Endothelial cell of umbilical vein (primary cell): ENCODE measurements around the gene TBL3. TPM values are rescaled to one million over a fixed set of nuclear protein-coding genes. Genes with fewer than 3 reads are reported as not detected.

Experiments used
- BruUV-seq: library from RNA; stranded (reverse); fragments of 400-500 nt; replicated peaks from 2 replicates; lab custom pipeline; 2021; lab: Mats Ljungman, UMichigan
- CTCF ChIA-PET: fragments of 300-600, 350-600 bp; sonication (Branson Sonifier 250); formaldehyde crosslinking; loops from one replicate; lab custom pipeline; 2021; ENCODE audit warnings: antibody characterized with exemption, inconsistent platforms; lab: Charles Lee
- POLR2A ChIA-PET: fragments of 300-600, 350-600 bp; sonication (Branson Sonifier 250); formaldehyde crosslinking; loops from one replicate; lab custom pipeline; 2021; ENCODE audit warnings: antibody characterized with exemption, inconsistent platforms; lab: Charles Lee
- DNase-seq: peaks from one replicate; pipeline ENCODE4 v3.0.0-alpha.2; 2011; ENCODE audit warnings: low read depth, low spot score
- FAIRE-seq: peaks from 2 replicates; lab custom pipeline; 2011; peaks lifted over from hg19 to GRCh38; lab: Jason Lieb, UNC
- H2AFZ ChIP-seq: 2 replicates; pipeline ENCODE4 v1.6.0; 2012; ENCODE audit warnings: low read depth, low read length, control low read depth, inconsistent platforms
- H3K27ac ChIP-seq: 2 replicates; pipeline ENCODE4 v1.5.1; 2011; ENCODE audit warnings: low read depth, mild to moderate bottlenecking, control low read depth, low read length, moderate library complexity; ENCODE audit not compliant: insufficient read depth
- H3K27me3 ChIP-seq, 2 experiments: 2 replicates each; pipeline versions ENCODE4 v1.6.0 to v1.6.1; 2011; ENCODE audit warnings: low read length in 2 of 2, mixed read lengths in 1 of 2; ENCODE audit not compliant: control insufficient read depth in 2 of 2, insufficient read depth in 2 of 2
- H3K36me3 ChIP-seq, 2 experiments: 2 replicates in 1 of 2; 3 replicates in 1 of 2; pipeline ENCODE4 v1.5.1; 2011; ENCODE audit warnings: low read length in 2 of 2, mild to moderate bottlenecking in 1 of 2, moderate library complexity in 1 of 2; ENCODE audit not compliant: control insufficient read depth in 2 of 2, insufficient read depth in 2 of 2; ENCODE audit errors: extremely low read depth in 1 of 2
- H3K4me1 ChIP-seq: 3 replicates; pipeline ENCODE4 v1.5.1; 2011; ENCODE audit warnings: mild to moderate bottlenecking, low read length; ENCODE audit not compliant: control insufficient read depth, insufficient read depth; ENCODE audit errors: extremely low read depth
- H3K4me2 ChIP-seq: 2 replicates; pipeline ENCODE4 v1.6.1; 2011; ENCODE audit warnings: low read length, control low read depth, mixed read lengths; ENCODE audit not compliant: insufficient read depth
- H3K4me3 ChIP-seq, 3 experiments: fragments of 200-600 bp in 1 of 3; sonication (generic), shearing (Covaris generic) in 1 of 3; replicated peaks in 1 of 3; 2 replicates each; pipeline ENCODE4 v1.5.1; 2011 to 2016; ENCODE audit warnings: control low read depth in 3 of 3, low read length in 3 of 3, mild to moderate bottlenecking in 2 of 3, inconsistent platforms in 1 of 3, low read depth in 1 of 3, moderate library complexity in 1 of 3; ENCODE audit not compliant: insufficient read depth in 1 of 3
- H3K79me2 ChIP-seq: 2 replicates; pipeline ENCODE4 v1.6.0; 2012; ENCODE audit warnings: low read length, inconsistent platforms; ENCODE audit not compliant: control insufficient read depth, insufficient read depth
- H3K9ac ChIP-seq: replicated peaks from 2 replicates; pipeline ENCODE3; 2011; ENCODE audit warnings: low read length, control low read depth; ENCODE audit not compliant: insufficient read depth; ENCODE audit errors: extremely low read depth
- H3K9me1 ChIP-seq: replicated peaks from 3 replicates; pipeline ENCODE4 v1.6.0; 2011; ENCODE audit warnings: mild to moderate bottlenecking, low read length; ENCODE audit not compliant: control insufficient read depth, insufficient read depth; ENCODE audit errors: extremely low read depth
- H3K9me3 ChIP-seq: replicated peaks from 2 replicates; pipeline ENCODE4 v1.5.1; 2012; ENCODE audit warnings: low read length, inconsistent platforms; ENCODE audit not compliant: control insufficient read depth, insufficient read depth
- H4K20me1 ChIP-seq: replicated peaks from 2 replicates; pipeline ENCODE3; 2011; ENCODE audit warnings: mild to moderate bottlenecking, low read length; ENCODE audit not compliant: control insufficient read depth, insufficient read depth; ENCODE audit errors: extremely low read depth
- EZH2 ChIP-seq: IDR thresholded peaks from 2 replicates; pipeline ENCODE4 v1.6.1; 2012; ENCODE audit warnings: borderline replicate concordance, low read depth, mild to moderate bottlenecking, moderate library complexity, low read length, inconsistent platforms; ENCODE audit not compliant: severe bottlenecking
- FOS ChIP-seq: IDR thresholded peaks from 2 replicates; pipeline ENCODE4 v1.6.1; 2011; ENCODE audit warnings: mild to moderate bottlenecking, low read length, moderate library complexity, borderline replicate concordance; ENCODE audit not compliant: insufficient read depth
- GATA2 ChIP-seq: IDR thresholded peaks from 2 replicates; pipeline ENCODE4 v1.7.0; 2011; ENCODE audit warnings: low read depth, mild to moderate bottlenecking, moderate library complexity, mixed read lengths, low read length; ENCODE audit not compliant: insufficient read length, insufficient read depth
- JUN ChIP-seq: IDR thresholded peaks from 2 replicates; pipeline ENCODE4 v1.6.1; 2011; ENCODE audit warnings: borderline replicate concordance, low read depth; ENCODE audit not compliant: insufficient read length, insufficient read depth
- MYC ChIP-seq: IDR thresholded peaks from one replicate; pipeline ENCODE4 v1.6.1; 2011; ENCODE audit warnings: mild to moderate bottlenecking, low read depth, low read length
- POLR2A ChIP-seq: IDR thresholded peaks from 2 replicates; pipeline ENCODE4 v1.6.1; 2012; ENCODE audit warnings: low read depth, mild to moderate bottlenecking, control low read depth, low read length
- POLR2AphosphoS5 ChIP-seq: IDR thresholded peaks from 2 replicates; pipeline ENCODE4 v1.6.1; 2012; ENCODE audit warnings: low read depth, mild to moderate bottlenecking, control low read depth, low read length, moderate library complexity; ENCODE audit not compliant: insufficient read depth
- dilution Hi-C: fragments of 300-500 bp; cut with MboI; formaldehyde crosslinking; loops from one replicate; pipeline ENCODE4 v1.15.0; 2019; ENCODE audit warnings: low sequenced_read_pairs; ENCODE audit not compliant: extremely low pct_ligation_motif_present
- intact Hi-C: fragments of 100-400 bp; cut with micrococcal nuclease; formaldehyde crosslinking; loops from one replicate; pipeline ENCODE4 v1.10.0; 2022
- polyA plus RNA-seq, 4 experiments: library from polyadenylated mRNA; depleted of rRNA in 3 of 4; stranded (reverse) in 3 of 4; unstranded in 1 of 4; fragments of >200 nt; gene quantifications; 2 replicates each; pipeline versions ENCODE4 v1.2.1 to v1.2.3, GENCODE V29; 2011 to 2012; ENCODE audit warnings: missing spikeins in 1 of 4
- total RNA-seq: library from RNA; stranded (reverse); gene quantifications from 2 replicates; pipeline ENCODE4 v1.2.3, GENCODE V29; 2021
- TF ChIP-seq, protein P1 (sequence below): IDR thresholded peaks from 2 replicates; pipeline ENCODE4 v1.6.1; 2011; ENCODE audit not compliant: insufficient read depth, insufficient read length
- TF ChIP-seq, protein P2 (sequence below), 2 donors: IDR thresholded peaks; 1 replicate in 1 of 2; 2 replicates in 1 of 2; pipeline ENCODE4 v1.5.1; 2011; ENCODE audit warnings: low read length in 2 of 2, mild to moderate bottlenecking in 2 of 2, moderate library complexity in 2 of 2, control low read depth in 1 of 2, inconsistent platforms in 1 of 2, low read depth in 1 of 2; ENCODE audit not compliant: insufficient read depth in 1 of 2; ENCODE audit errors: extremely low read depth in 1 of 2

The TBL3 gene
- total and polyA plus RNA-seq, 2 donors (not counting 3 experiments of a cell fraction or from before 2014, with no cell fraction given), result 42.2 to 77.1 TPM

DNA sequence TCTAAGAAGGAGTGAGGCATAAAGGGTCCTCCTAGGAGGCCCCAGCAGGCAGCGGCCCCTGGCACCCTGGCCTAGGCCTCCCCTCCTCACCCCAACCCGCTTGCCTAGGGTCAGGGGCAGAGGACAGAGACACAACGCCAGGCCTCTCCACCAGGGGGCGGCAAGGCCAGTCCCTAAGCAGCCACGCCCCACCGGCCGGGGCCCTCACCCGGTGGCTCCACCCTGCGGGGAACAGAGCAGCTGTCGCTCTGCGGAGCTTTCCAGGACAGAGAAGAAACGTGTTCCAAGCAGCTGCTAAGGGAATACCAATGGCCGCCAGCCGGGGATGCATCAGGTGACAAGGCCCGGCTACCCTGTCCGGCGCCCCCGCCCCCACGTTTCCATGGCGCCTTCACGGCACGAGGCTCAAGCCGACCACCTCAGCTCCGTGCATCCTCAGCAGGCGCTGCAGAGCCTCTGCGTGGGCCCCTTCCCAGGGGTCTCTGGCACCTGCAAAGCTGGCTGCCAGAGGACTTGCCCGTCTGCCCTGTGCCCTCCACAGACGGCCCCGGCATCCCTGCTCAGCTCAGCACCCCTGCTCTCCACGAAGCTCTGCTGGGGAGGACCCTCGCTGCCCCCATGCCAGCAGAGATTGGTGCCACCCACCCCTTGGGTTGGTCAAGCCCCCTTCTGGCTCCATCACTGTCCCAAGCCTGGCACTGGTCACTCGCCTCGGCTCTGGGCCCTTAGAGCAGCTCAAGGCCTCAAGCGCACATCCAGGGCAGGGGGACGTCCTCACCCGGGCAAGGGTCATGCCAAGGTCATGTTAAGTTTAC, 32.2 kb downstream of the TBL3 start:
- CTCF ChIA-PET, result interaction anchor here (0.6 to 4.0 kb wide), 26 partner anchors 9 to 247 kb away, joined by 3 to 85 read pairs (median 5); partner anchors contain the start of genes ECI1, GFER, NPW and NTHL1
- DNase-seq, result peak; percentile 73
- H4K20me1 ChIP-seq, result no peaks in the 10 kb centered on the region
- TF ChIP-seq, protein P1, sequence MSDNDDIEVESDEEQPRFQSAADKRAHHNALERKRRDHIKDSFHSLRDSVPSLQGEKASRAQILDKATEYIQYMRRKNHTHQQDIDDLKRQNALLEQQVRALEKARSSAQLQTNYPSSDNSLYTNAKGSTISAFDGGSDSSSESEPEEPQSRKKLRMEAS, result peak; percentile 25
- TF ChIP-seq POLR2AphosphoS5 (peak; percentile 41), EZH2 (no peak), POLR2A (no peak), MYC (no peak), JUN (no peak), GATA2 (no peak), FOS (no peak)
- TF ChIP-seq, protein P2, sequence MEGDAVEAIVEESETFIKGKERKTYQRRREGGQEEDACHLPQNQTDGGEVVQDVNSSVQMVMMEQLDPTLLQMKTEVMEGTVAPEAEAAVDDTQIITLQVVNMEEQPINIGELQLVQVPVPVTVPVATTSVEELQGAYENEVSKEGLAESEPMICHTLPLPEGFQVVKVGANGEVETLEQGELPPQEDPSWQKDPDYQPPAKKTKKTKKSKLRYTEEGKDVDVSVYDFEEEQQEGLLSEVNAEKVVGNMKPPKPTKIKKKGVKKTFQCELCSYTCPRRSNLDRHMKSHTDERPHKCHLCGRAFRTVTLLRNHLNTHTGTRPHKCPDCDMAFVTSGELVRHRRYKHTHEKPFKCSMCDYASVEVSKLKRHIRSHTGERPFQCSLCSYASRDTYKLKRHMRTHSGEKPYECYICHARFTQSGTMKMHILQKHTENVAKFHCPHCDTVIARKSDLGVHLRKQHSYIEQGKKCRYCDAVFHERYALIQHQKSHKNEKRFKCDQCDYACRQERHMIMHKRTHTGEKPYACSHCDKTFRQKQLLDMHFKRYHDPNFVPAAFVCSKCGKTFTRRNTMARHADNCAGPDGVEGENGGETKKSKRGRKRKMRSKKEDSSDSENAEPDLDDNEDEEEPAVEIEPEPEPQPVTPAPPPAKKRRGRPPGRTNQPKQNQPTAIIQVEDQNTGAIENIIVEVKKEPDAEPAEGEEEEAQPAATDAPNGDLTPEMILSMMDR (IDR thresholded peaks at IDR 0.05; ENCODE audit: extremely low read depth in 1 of 2, insufficient read depth in 1 of 2, low read depth in 1 of 2, low read length in 2 of 2), result peak; percentile 97 to 99
- H3K9ac ChIP-seq, result no peak overlapping the region
- no TSS peak for BruUV-seq
- FAIRE-seq, result peak; percentile 91
- dilution Hi-C loops (no loop called here), intact Hi-C loops (no loop called here)
- no peaks in the 10 kb centered on the region for H3K9me1 ChIP-seq
- H3K4me3 ChIP-seq, result no peak overlapping the region
- POLR2A ChIA-PET, result interaction anchor here (1.9 kb wide), 1 partner anchor 151 kb away, joined by 21 read pairs; the partner anchor contains the start of gene TRAF7
- no peaks in the 10 kb centered on the region for H3K27me3 ChIP-seq
- H3K4me2 ChIP-seq, result no peak overlapping the region
- peaks cover 64% of the 10 kb centered on the region for H3K79me2 ChIP-seq
- no peaks in the 10 kb centered on the region for H3K9me3 ChIP-seq
- H2AFZ ChIP-seq, result no peak overlapping the region
- peaks cover 0 to 41% of the 10 kb centered on the region in 2 experiments for H3K36me3 ChIP-seq
- peaks cover 42% of the 10 kb centered on the region for H3K4me1 ChIP-seq
- H3K27ac ChIP-seq, result no peak overlapping the region
